Hepatic stellate cell (primary cell): ENCODE measurements around the gene NTN4.
A peak's percentile ranks its signal among the peaks of the same experiment; 100 is the strongest.
"Not testable (repeated sequence)": the region's sequence is repeated elsewhere in the genome, so short reads cannot be mapped to it uniquely, and the experiment has no call there.

Source experiments
- DNase-seq: peaks from one replicate; pipeline ENCODE4 v3.0.0; 2011; ENCODE audit warnings: low spot score

Gene NTN4

GRCh38 chr12:95790033-95790916 lies at the start of gene NTN4:
Gene NTN4, minus strand, starts transcription at chr12:95790764. Its CDS starts 455 bp downstream, at chr12:95790309.
- DNase-seq: peak; percentile 64

- DNase-seq: no peak
Measured at GRCh38 chr12:95838125-95838524, 47.6 kb upstream of the NTN4 start.

GRCh38 chr12:95837240-95838038 lies 46.9 kb upstream of the NTN4 start:
- no peak for DNase-seq

- no peak for DNase-seq
Measured at GRCh38 chr12:95836630-95837239, 46.2 kb upstream of the NTN4 start.

- DNase-seq: no peak
Measured at GRCh38 chr12:95836185-95836609, 45.6 kb upstream of the NTN4 start.

GRCh38 chr12:95834572-95834971 lies 44.0 kb upstream of the NTN4 start:
- DNase-seq: no peak

- DNase-seq: no peak
Measured at GRCh38 chr12:95830335-95831089, 39.9 kb upstream of the NTN4 start.

- no peak for DNase-seq
Measured at GRCh38 chr12:95829395-95829794, 38.8 kb upstream of the NTN4 start.

GRCh38 chr12:95820096-95820703 lies 29.6 kb upstream of the NTN4 start:
- peak; percentile 26 for DNase-seq

- DNase-seq: peak; percentile 27
Measured at GRCh38 chr12:95815632-95816212, 25.2 kb upstream of the NTN4 start.

GRCh38 chr12:95812155-95812554 lies 21.6 kb upstream of the NTN4 start:
- DNase-seq: not testable (repeated sequence)

- no peak for DNase-seq
Measured at GRCh38 chr12:95810411-95810810, 19.8 kb upstream of the NTN4 start.

GRCh38 chr12:95809000-95809680 lies 18.6 kb upstream of the NTN4 start:
- DNase-seq: no peak

- DNase-seq: no peak
Measured at GRCh38 chr12:95808146-95808545, 17.6 kb upstream of the NTN4 start.

- peak; percentile 60 for DNase-seq
Measured at GRCh38 chr12:95805864-95806671, 15.5 kb upstream of the NTN4 start.

GRCh38 chr12:95804291-95804690 lies 13.7 kb upstream of the NTN4 start:
- DNase-seq: no peak

- no peak for DNase-seq
Measured at GRCh38 chr12:95803817-95804216, 13.3 kb upstream of the NTN4 start.

- peak; percentile 32 for DNase-seq
Measured at GRCh38 chr12:95802482-95803270, 12.1 kb upstream of the NTN4 start.

- DNase-seq: no peak
Measured at GRCh38 chr12:95796982-95797289, 6.4 kb upstream of the NTN4 start.
